ENCODE data around the gene SLC6A6. TPM values are rescaled to one million over a fixed set of nuclear protein-coding genes. Genes with fewer than 3 reads are reported as not detected.

The SLC6A6 gene
- total RNA-seq, 4 donors from 2014 or later: 4.4 to 10.5 (median 7.7) TPM

DNA sequence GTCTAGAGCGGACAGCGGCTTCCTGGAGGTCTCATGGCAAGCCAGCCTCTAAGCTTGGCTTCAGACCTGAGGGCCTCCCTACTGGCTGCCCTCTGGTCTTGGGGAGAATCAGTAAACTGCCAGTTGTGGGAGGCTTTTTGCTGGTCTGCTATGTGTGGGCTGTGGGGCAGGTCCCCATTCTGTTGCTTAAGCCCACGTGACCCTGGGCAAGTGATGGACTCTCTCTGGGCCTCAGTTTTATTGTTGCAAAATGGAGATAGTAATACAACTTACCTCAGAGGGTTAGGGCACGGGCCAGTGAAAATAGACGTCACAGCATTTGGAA is 61.7 kb downstream of the SLC6A6 start:
- Histone ChIP-seq H3K4me3 (no peak overlapping the region), H3K4me1 (peaks cover 0 to 8% (median 4%) of the 10 kb centered on the region in 4 donors), H3K9me3 (no peaks in the 10 kb centered on the region), H3K36me3 (no peaks in the 10 kb centered on the region), H3K27ac (no peak overlapping the region), H3K27me3 (no peaks in the 10 kb centered on the region)
- intact Hi-C loops (cut with DNase I; ENCODE audit: low total_unique reads): no loop called here
- no peak for TF ChIP-seq POLR2A (IDR thresholded peaks at IDR 0.05)
- TF ChIP-seq EP300 (IDR thresholded peaks at IDR 0.05; ENCODE audit: low read depth): no peak
- TF ChIP-seq, protein P1, sequence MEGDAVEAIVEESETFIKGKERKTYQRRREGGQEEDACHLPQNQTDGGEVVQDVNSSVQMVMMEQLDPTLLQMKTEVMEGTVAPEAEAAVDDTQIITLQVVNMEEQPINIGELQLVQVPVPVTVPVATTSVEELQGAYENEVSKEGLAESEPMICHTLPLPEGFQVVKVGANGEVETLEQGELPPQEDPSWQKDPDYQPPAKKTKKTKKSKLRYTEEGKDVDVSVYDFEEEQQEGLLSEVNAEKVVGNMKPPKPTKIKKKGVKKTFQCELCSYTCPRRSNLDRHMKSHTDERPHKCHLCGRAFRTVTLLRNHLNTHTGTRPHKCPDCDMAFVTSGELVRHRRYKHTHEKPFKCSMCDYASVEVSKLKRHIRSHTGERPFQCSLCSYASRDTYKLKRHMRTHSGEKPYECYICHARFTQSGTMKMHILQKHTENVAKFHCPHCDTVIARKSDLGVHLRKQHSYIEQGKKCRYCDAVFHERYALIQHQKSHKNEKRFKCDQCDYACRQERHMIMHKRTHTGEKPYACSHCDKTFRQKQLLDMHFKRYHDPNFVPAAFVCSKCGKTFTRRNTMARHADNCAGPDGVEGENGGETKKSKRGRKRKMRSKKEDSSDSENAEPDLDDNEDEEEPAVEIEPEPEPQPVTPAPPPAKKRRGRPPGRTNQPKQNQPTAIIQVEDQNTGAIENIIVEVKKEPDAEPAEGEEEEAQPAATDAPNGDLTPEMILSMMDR (IDR thresholded peaks at IDR 0.05): no peak
- no peak for TF ChIP-seq POLR2AphosphoS5 (IDR thresholded peaks at IDR 0.05)
- 97% methylated on average over 5 of the region's 5 CpGs; no CpG with 5 or more reads in 1 of the 2 donors for WGBS, 2 donors (ENCODE audit: low coverage in 1 of 2)
- no peak for DNase-seq
- in situ Hi-C loops (cut with MboI; ENCODE audit: low pct_ligation_motif_present in 1 of 4, low pct_unique_long_range_greater_than_20kb in 1 of 4, low sequenced_read_pairs in 3 of 4): loop anchor here (5.0 to 25.0 kb wide), 6 partner anchors 69 to 577 kb away; partner anchors contain the start of gene WNT7A (in 1 of the 4)

DNA sequence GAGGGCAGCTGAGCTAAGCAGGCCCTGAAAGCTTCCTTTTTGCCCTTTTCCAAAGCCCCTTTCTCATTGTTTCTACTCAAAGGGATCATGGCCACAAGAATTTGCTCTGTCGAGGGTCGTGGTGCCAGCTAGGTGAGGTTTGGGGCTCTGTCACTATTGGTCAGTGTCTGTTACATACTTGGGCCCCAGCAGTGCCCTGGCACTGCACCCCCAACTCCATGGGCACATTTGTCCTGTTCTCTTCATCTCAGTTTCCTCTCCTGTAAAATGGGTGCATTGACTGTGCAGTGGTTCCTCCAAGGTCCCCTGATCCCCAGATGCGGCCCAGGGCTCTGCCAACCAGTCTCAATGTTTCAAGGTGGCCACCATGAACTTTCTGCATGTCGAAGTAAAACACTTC is 62.1 kb downstream of the SLC6A6 start:
- in situ Hi-C loops (cut with MboI; ENCODE audit: low pct_ligation_motif_present in 1 of 4, low pct_unique_long_range_greater_than_20kb in 1 of 4, low sequenced_read_pairs in 3 of 4): loop anchor here (5.0 to 25.0 kb wide), 6 partner anchors 70 to 577 kb away; partner anchors contain the start of gene WNT7A (in 1 of the 4)
- peaks cover 0 to 8% (median 4%) of the 10 kb centered on the region in 4 donors for H3K4me1 ChIP-seq
- intact Hi-C loops (cut with DNase I; ENCODE audit: low total_unique reads): no loop called here
- H3K9me3 ChIP-seq: no peaks in the 10 kb centered on the region
- no peak overlapping the region for H3K4me3 ChIP-seq
- no peak for TF ChIP-seq EP300 (IDR thresholded peaks at IDR 0.05; ENCODE audit: low read depth)
- TF ChIP-seq, protein P1 (IDR thresholded peaks at IDR 0.05): no peak
- TF ChIP-seq POLR2AphosphoS5 (IDR thresholded peaks at IDR 0.05): no peak
- H3K27me3 ChIP-seq: no peaks in the 10 kb centered on the region
- H3K36me3 ChIP-seq: no peaks in the 10 kb centered on the region
- no peak for DNase-seq
- WGBS, 2 donors (ENCODE audit: low coverage in 1 of 2): 93% methylated on average over 4 of the region's 4 CpGs; no CpG with 5 or more reads in 1 of the 2 donors
- H3K27ac ChIP-seq: no peak overlapping the region

DNA sequence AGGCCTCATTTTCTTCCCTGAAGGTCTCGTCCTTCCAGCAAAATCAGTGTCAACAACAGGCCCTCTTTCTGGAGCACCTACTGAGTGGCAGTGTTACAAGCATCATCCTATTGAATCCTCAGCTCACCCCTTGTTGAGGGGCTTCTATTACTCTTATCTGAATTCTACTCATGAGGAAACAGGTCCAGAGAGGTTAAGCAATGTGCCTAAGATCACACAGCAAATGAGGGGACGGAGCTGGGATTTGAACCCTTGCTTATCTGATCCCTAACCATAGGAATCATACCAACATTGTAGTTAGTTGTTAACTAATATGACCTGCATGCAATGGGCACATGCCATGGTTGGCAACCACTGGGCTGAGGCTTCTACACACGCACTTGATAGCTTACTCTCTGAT is 63.0 kb downstream of the SLC6A6 start:
- intact Hi-C loops (cut with DNase I; ENCODE audit: low total_unique reads): loop anchor here (5.0 kb wide), 1 partner anchor 263 kb away; no protein-coding TSS in a partner anchor

DNA sequence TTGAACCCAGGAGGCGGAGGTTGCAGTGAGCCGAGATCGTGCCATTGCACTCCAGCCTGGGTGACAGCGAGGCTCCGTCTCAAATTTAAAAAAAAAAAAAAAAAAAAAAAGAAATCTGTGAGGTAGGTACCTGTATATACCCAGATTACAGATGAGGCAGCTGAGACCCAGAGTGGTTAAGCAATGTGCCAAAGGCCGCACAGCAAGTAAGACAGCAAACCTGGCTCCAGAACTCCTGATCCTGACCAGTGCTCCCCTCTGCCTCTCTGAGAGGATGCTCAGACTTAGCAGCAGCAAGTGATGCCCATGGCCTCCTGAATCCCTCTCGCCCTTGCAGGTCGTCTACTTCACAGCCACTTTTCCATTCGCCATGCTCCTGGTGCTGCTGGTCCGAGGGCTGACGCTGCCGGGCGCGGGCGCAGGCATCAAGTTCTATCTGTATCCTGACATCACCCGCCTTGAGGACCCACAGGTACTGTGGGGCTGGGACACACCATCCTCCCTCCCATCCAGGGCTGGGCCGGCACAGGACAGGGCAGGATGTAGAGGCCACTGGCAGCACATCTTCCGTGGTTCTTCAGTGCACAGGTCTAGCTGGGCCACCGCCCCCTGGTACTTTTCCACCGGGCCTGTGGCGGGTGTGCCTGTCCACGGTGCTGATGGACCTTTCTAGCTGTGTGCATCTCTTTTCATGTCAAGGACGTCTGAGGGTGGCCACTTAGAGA is 63.9 kb downstream of the SLC6A6 start:
- no peaks in the 10 kb centered on the region for H3K36me3 ChIP-seq
- in situ Hi-C loops (cut with MboI; ENCODE audit: low pct_ligation_motif_present in 1 of 4, low pct_unique_long_range_greater_than_20kb in 1 of 4, low sequenced_read_pairs in 3 of 4) (loop anchor here (10.0 to 25.0 kb wide), 5 partner anchors 72 to 579 kb away; partner anchors contain the start of gene WNT7A (in 1 of the 4)), intact Hi-C loops (cut with DNase I; ENCODE audit: low total_unique reads) (loop anchor here (5.0 kb wide), 1 partner anchor 264 kb away; no protein-coding TSS in a partner anchor)
- H3K9me3 ChIP-seq: no peaks in the 10 kb centered on the region
- no peak overlapping the region for H3K4me3 ChIP-seq
- H3K27me3 ChIP-seq: no peaks in the 10 kb centered on the region
- peaks cover 0 to 1% (median 0%) of the 10 kb centered on the region in 4 donors for H3K4me1 ChIP-seq
- DNase-seq: no peak
- WGBS, 2 donors (ENCODE audit: low coverage in 1 of 2): 96% methylated on average over 23 of the region's 23 CpGs; no CpG with 5 or more reads in 1 of the 2 donors
- H3K27ac ChIP-seq: no peak overlapping the region
- TF ChIP-seq POLR2A (IDR thresholded peaks at IDR 0.05) (no peak), EP300 (IDR thresholded peaks at IDR 0.05; ENCODE audit: low read depth) (no peak), POLR2AphosphoS5 (IDR thresholded peaks at IDR 0.05) (no peak)
- TF ChIP-seq, protein P1 (IDR thresholded peaks at IDR 0.05): no peak

More for the DNA sequence above, 63.0 kb downstream of the SLC6A6 start:
- no peak for DNase-seq
- TF ChIP-seq, protein P1 (IDR thresholded peaks at IDR 0.05): no peak
- TF ChIP-seq POLR2AphosphoS5 (IDR thresholded peaks at IDR 0.05) (no peak), EP300 (IDR thresholded peaks at IDR 0.05; ENCODE audit: low read depth) (no peak)
- in situ Hi-C loops (cut with MboI; ENCODE audit: low pct_ligation_motif_present in 1 of 4, low pct_unique_long_range_greater_than_20kb in 1 of 4, low sequenced_read_pairs in 3 of 4): loop anchor here (10.0 to 25.0 kb wide), 5 partner anchors 71 to 578 kb away; partner anchors contain the start of gene WNT7A (in 1 of the 4)
- Histone ChIP-seq H3K9me3 (no peaks in the 10 kb centered on the region), H3K4me3 (no peak overlapping the region), H3K27me3 (no peaks in the 10 kb centered on the region), H3K36me3 (no peaks in the 10 kb centered on the region), H3K27ac (no peak overlapping the region), H3K4me1 (peaks cover 0 to 7% (median 4%) of the 10 kb centered on the region in 4 donors)
- 95 to 100% methylated on average over 1 to 3 of the region's 3 CpGs for WGBS, 2 donors (ENCODE audit: low coverage in 1 of 2)
